ENCODE data around the gene KIF16B. TPM values are rescaled to one million over a fixed set of nuclear protein-coding genes. Genes with fewer than 3 reads are reported as not detected.

The KIF16B gene
- total and polyA plus RNA-seq, 9 of the 15 experiments (the other 6 are each of a cell fraction or from before 2014, with no cell fraction given), result 1.00 to 10.6 (median 8.5) TPM

DNA sequence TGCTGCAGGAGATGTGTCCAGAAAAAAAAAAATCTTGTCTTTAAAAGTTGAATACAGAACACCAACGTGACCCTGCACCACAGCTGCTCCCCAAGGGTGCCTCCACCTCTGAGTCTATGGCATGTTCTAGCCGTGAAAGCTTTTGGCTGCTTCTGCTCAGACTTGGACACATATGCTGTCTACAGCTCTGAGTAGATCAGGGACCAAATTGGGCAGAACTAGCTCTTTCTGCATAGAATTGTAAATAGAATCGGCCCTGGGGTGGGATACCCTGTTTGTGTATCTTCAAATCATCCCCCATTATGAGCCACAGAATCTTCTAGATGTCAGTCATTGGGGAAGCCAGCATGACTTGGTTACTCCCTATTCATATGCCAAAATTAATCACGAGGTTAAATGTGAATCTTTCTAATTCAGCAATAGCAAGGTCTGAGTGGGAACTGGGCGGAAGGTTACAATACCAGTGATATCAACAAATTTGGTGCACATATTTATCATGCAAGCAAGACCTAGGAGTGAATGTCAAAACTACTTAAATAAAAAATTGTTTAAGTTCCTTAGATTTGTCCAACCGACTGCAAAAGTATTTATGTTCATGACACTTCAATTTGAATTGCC lies 302.8 kb downstream of the KIF16B start:
- Histone ChIP-seq H3K9me1 (ENCODE audit: control insufficient read depth, insufficient read depth, low read length) (no peaks in the 10 kb centered on the region), H3K27me3 (ENCODE audit: control insufficient read depth in 2 of 2, insufficient read depth in 2 of 2, low read length in 2 of 2) (no peaks in the 10 kb centered on the region), H3K27ac (ENCODE audit: extremely low read depth, low read depth, low read length) (no peak overlapping the region), H3K4me1 (replicated peaks in 1 of 2; ENCODE audit: control insufficient read depth in 2 of 2, insufficient read depth in 2 of 2, low read length in 2 of 2) (no peaks in the 10 kb centered on the region), H3K36me3 (ENCODE audit: control insufficient read depth, insufficient read depth, low read length) (no peaks in the 10 kb centered on the region), H3K4me3 (no peak overlapping the region), H3K9me3 (replicated peaks; ENCODE audit: control insufficient read depth, insufficient read depth, low read depth, low read length) (no peaks in the 10 kb centered on the region), H2AFZ (ENCODE audit: low read depth, low read length) (no peak overlapping the region), H3K4me2 (ENCODE audit: insufficient read depth, low read length) (no peak overlapping the region), H4K20me1 (replicated peaks; ENCODE audit: control insufficient read depth, insufficient read depth, low read length) (no peaks in the 10 kb centered on the region), H3K79me2 (ENCODE audit: control insufficient read depth, insufficient read depth, low read length) (no peaks in the 10 kb centered on the region), H3K9ac (ENCODE audit: insufficient read depth in 1 of 2, low read depth in 2 of 2, low read length in 2 of 2) (no peak overlapping the region)
- 18% methylated on average over 6 of the region's 6 CpGs for WGBS (ENCODE audit: insufficient coverage, low coverage, missing lambda C conversion rate)
- DNase-seq (ENCODE audit: extremely low read depth in 1 of 4, low spot score in 3 of 4) (no peak), FAIRE-seq (no peak), ATAC-seq (no peak)
- BruUV-seq (replicated peaks), result no TSS peak
- intact Hi-C loops (cut with micrococcal nuclease), result no loop called here
- CTCF ChIA-PET (ENCODE audit: low intra/inter-chr PET ratio), result no interaction called here
- POLR2A ChIA-PET, result no interaction called here
- in situ Hi-C loops (cut with MboI), result no loop called here
- TF ChIP-seq, protein P1, sequence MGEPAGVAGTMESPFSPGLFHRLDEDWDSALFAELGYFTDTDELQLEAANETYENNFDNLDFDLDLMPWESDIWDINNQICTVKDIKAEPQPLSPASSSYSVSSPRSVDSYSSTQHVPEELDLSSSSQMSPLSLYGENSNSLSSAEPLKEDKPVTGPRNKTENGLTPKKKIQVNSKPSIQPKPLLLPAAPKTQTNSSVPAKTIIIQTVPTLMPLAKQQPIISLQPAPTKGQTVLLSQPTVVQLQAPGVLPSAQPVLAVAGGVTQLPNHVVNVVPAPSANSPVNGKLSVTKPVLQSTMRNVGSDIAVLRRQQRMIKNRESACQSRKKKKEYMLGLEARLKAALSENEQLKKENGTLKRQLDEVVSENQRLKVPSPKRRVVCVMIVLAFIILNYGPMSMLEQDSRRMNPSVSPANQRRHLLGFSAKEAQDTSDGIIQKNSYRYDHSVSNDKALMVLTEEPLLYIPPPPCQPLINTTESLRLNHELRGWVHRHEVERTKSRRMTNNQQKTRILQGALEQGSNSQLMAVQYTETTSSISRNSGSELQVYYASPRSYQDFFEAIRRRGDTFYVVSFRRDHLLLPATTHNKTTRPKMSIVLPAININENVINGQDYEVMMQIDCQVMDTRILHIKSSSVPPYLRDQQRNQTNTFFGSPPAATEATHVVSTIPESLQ (CRISPR knock-in tag; IDR thresholded peaks at IDR 0.05), result no peak
- TF ChIP-seq ARID1B (IDR thresholded peaks at IDR 0.05) (no peak), BDP1 (IDR thresholded peaks at IDR 0.05; ENCODE audit: insufficient read depth, insufficient read length) (no peak), NELFE (IDR thresholded peaks at IDR 0.05; ENCODE audit: insufficient read depth, insufficient read length) (no peak), ZNF764 (CRISPR knock-in tag; IDR thresholded peaks at IDR 0.05; ENCODE audit: low read depth) (no peak), XRCC5 (IDR thresholded peaks at IDR 0.05; ENCODE audit: low read depth, low read length) (no peak), SMARCB1 (IDR thresholded peaks at IDR 0.05; ENCODE audit: insufficient read length, low read depth) (no peak), CREM (IDR thresholded peaks at IDR 0.05; ENCODE audit: low read depth) (no peak), ZNF165 (CRISPR knock-in tag; IDR thresholded peaks at IDR 0.05; ENCODE audit: borderline replicate concordance) (no peak)
- TF ChIP-seq, protein P2, sequence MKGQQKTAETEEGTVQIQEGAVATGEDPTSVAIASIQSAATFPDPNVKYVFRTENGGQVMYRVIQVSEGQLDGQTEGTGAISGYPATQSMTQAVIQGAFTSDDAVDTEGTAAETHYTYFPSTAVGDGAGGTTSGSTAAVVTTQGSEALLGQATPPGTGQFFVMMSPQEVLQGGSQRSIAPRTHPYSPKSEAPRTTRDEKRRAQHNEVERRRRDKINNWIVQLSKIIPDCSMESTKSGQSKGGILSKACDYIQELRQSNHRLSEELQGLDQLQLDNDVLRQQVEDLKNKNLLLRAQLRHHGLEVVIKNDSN (CRISPR knock-in tag; IDR thresholded peaks at IDR 0.05), result no peak
- TF ChIP-seq, protein P3, sequence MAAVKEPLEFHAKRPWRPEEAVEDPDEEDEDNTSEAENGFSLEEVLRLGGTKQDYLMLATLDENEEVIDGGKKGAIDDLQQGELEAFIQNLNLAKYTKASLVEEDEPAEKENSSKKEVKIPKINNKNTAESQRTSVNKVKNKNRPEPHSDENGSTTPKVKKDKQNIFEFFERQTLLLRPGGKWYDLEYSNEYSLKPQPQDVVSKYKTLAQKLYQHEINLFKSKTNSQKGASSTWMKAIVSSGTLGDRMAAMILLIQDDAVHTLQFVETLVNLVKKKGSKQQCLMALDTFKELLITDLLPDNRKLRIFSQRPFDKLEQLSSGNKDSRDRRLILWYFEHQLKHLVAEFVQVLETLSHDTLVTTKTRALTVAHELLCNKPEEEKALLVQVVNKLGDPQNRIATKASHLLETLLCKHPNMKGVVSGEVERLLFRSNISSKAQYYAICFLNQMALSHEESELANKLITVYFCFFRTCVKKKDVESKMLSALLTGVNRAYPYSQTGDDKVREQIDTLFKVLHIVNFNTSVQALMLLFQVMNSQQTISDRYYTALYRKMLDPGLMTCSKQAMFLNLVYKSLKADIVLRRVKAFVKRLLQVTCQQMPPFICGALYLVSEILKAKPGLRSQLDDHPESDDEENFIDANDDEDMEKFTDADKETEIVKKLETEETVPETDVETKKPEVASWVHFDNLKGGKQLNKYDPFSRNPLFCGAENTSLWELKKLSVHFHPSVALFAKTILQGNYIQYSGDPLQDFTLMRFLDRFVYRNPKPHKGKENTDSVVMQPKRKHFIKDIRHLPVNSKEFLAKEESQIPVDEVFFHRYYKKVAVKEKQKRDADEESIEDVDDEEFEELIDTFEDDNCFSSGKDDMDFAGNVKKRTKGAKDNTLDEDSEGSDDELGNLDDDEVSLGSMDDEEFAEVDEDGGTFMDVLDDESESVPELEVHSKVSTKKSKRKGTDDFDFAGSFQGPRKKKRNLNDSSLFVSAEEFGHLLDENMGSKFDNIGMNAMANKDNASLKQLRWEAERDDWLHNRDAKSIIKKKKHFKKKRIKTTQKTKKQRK (IDR thresholded peaks at IDR 0.05; ENCODE audit: borderline replicate concordance, low read depth, low read length), result no peak
- TF ChIP-seq, protein P4, sequence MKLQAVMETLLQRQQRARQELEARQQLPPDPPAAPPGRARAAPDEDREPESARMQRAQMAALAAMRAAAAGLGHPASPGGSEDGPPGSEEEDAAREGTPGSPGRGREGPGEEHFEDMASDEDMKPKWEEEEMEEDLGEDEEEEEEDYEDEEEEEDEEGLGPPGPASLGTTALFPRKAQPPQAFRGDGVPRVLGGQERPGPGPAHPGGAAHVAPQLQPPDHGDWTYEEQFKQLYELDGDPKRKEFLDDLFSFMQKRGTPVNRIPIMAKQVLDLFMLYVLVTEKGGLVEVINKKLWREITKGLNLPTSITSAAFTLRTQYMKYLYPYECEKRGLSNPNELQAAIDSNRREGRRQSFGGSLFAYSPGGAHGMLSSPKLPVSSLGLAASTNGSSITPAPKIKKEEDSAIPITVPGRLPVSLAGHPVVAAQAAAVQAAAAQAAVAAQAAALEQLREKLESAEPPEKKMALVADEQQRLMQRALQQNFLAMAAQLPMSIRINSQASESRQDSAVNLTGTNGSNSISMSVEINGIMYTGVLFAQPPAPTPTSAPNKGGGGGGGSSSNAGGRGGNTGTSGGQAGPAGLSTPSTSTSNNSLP (IDR thresholded peaks at IDR 0.05; ENCODE audit: borderline replicate concordance, low read depth, low read length), result no peak
- TF ChIP-seq, protein P5, sequence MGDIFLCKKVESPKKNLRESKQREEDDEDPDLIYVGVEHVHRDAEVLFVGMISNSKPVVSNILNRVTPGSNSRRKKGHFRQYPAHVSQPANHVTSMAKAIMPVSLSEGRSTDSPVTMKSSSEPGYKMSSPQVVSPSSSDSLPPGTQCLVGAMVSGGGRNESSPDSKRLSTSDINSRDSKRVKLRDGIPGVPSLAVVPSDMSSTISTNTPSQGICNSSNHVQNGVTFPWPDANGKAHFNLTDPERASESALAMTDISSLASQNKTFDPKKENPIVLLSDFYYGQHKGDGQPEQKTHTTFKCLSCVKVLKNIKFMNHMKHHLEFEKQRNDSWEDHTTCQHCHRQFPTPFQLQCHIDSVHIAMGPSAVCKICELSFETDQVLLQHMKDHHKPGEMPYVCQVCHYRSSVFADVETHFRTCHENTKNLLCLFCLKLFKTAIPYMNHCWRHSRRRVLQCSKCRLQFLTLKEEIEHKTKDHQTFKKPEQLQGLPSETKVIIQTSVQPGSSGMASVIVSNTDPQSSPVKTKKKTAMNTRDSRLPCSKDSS (IDR thresholded peaks at IDR 0.05; ENCODE audit: low read depth, partially characterized antibody), result no peak
